HG03460 (cell line): ENCODE results near the gene SPIN1.

Experiments used
- ATAC-seq: cut with Tn5 transposase; IDR thresholded peaks from one replicate; pipeline ENCODE4 v1.9.1; 2021; ENCODE audit not compliant: unreplicated experiment

The SPIN1 gene

GRCh38 chr9:88433583-88434255 lies 45.5 kb downstream of the SPIN1 start:
- no peak for ATAC-seq

DNA sequence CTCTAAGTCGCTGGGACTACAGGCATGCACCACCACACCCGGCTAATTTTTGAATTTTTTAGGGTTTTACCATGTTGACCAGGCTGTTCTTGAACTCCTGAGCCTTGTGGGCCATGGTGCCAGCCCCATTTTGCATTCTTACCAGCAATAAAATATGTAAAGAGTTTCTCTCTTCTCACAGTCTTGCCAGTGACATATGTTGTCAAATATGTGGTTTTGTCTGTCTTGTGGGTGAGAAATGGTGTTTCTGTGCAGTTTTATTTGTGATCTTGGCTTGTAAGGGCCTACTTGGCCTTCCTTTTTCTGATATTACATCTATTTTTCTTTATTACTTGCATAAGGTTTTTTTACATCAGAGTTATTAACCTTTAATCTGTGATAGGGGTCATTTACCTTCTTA lies 47.1 kb downstream of the SPIN1 start:
- ATAC-seq, result no peak

GRCh38 chr9:88436379-88436778 lies 48.1 kb downstream of the SPIN1 start:
- ATAC-seq, result no peak

DNA sequence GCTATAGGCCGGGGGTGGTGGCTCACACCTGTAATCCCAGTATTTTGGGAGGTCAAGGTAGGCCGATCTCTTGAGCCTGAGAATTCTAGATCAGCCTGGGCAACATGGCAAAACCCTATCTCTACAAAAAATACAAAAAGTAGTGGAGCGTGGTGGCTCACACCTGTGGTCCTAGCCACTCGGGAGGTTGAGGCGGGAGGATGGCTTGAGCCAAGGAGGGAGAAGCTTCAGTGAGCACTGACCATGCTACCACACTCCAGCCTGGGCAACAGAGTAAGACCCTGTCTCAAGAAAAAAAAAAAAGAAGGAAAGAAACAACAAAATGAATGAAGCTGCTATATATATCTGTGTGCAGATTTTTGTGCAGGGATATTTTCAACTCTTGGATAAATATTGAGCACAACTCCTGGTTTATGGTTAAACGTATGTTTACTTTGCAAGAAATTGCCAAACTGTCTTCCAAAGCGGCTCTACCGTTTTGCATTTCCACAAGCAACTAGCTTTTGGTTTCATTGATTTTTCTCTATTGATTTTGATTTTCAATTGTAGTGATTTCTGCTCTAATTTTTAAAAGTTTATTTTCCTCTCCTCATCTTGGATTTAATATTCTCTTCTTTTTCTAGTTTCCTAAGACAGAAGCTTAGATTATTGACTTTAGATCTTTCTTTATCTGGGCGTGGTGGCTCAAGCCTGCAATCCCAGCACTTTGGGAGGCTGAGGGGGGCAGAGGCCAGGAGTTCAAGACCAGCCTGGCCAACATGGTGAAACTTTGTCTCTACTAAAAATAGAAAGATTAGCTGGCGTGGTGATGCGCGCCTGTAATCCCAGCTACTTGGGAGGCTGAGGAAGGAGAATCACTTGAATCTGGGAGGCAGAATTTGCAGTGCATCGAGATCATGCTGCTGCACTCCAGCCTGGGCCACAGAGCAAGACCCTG lies 49.2 kb downstream of the SPIN1 start:
- no peak for ATAC-seq

GRCh38 chr9:88438811-88439210 lies 50.6 kb downstream of the SPIN1 start:
- ATAC-seq, result no peak

- ATAC-seq, result no peak
Observed at GRCh38 chr9:88441301-88442007, 53.2 kb downstream of the SPIN1 start.

DNA sequence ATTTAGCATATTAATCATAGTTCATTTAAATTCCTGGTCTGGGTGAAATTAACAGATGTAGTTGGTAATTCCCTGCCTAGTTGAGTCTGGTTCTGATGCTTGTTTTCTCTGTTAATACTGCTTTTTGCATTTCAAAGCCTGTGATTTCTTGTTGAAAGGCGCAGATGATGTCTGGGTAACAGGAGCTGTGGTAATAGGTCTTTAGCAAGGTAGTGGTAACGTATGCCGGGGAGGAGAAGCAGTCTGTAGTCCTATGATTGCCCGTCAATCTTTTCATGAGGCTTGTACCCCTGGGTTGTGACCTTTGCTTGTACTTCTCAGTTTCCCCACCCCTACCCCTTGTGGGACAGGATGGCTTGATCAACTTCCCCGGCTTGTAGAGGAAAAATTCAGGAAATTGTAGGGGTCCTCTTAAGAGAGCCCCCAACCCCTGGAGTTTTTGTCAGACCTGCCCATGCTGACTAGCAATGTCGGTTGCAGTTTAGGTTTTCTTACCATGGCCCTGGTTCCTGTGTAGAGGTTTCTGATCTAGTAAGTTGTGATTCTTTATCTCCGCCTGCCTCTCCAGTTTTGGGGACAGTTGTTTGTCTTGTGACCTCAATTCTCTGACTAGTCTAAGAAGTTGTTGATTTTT lies 55.4 kb downstream of the SPIN1 start:
- no peak for ATAC-seq

DNA sequence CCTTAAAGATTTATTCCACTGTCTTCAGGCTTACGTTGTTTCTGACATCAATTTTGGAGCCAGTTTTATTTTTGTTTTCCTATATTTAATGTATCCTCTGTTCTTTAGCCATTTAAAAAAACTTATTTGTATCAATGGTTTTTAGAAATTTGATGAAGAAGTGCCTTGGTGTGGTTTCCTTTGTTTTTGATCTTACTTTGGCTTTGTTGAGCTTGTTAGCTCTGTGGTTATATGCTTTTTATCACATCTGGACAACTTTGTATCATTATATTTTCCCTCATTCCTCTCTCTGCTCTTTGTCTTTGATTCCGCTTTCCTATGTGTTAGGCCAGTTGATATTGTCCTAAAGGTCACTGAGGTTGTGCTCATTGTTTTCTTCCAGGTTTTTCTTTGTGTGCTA lies 58.5 kb downstream of the SPIN1 start:
- no peak for ATAC-seq

GRCh38 chr9:88447431-88447830 lies 59.2 kb downstream of the SPIN1 start:
- no peak for ATAC-seq

GRCh38 chr9:88451160-88451559 lies 62.9 kb downstream of the SPIN1 start:
- ATAC-seq, result no peak

GRCh38 chr9:88458716-88459465 lies 70.6 kb downstream of the SPIN1 start:
- ATAC-seq, result no peak

- no peak for ATAC-seq
Observed at GRCh38 chr9:88460587-88461332, 72.5 kb downstream of the SPIN1 start.

DNA sequence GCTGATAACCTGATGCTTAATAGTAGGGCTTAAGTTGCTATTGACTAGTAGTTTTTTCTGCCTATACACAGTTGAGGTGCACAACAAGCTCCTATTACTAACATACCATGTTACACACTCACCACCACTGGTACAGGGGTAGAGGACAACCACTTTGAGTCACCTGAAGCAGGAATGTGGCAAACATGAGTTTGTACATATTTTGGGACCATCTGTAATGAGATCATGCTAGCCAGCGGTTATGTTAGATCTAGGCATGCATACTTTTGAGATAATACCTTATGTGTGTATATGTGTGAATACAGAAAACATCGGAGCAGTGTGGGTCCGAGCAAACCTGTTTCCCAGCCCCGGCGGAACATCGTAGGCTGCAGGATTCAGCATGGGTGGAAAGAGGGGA lies 73.9 kb downstream of the SPIN1 start:
- no peak for ATAC-seq

- ATAC-seq, result no peak
Observed at GRCh38 chr9:88464851-88465250, 76.6 kb downstream of the SPIN1 start.

DNA sequence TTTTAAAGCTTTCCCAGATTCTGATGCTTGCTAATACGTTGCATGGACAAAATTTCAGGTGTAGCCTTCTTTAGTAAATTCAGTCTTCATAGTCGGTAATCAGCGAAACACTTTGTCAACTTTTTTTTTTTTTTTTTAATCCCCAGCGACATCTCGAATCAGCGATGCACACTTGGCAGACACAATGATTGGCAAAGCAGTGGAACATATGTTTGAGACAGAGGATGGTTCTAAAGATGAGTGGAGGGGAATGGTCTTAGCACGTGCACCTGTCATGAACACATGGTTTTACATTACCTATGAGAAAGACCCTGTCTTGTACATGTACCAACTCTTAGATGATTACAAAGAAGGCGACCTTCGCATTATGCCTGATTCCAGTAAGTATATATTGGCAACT lies 80.0 kb downstream of the SPIN1 start:
- ATAC-seq, result no peak

- ATAC-seq, result no peak
Observed at GRCh38 chr9:88476491-88477271, 88.4 kb downstream of the SPIN1 start.

GRCh38 chr9:88477300-88477751 lies 89.1 kb downstream of the SPIN1 start:
- ATAC-seq, result no peak

- ATAC-seq, result no peak
Observed at GRCh38 chr9:88478246-88478645, 90.0 kb downstream of the SPIN1 start.

DNA sequence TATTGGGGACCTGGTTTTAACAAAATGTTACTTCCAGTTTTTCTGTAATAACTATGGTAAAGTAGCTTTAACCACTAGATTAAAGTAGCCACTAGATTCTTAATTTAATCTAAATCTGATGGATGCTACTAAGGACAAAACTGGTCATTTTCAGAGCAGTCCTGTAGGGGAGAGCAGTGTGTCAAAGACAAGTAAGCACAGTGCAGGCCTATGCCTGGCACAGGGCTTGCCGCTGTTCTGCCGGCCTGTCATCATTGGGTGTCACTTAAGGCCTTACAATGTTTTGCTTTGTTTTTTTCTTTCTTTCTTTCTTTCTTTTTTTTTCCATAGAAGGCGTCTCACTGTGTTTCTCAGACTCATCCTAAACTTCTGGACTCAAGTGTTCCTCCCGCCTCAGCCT lies 93.7 kb downstream of the SPIN1 start:
- no peak for ATAC-seq
